GM12878 (cell line): Measurements from ENCODE around the gene TCIRG1. TPM values are rescaled to one million over a fixed set of nuclear protein-coding genes. Genes with fewer than 3 reads are reported as not detected.

Experiments
- ATAC-seq: fragments of 200-7000 bp; cut with Tn5 transposase; 3 replicates; pipeline ENCODE4 v1.9.1; 2020; ENCODE audit warnings: mild to moderate bottlenecking, moderate library complexity
- BruUV-seq: library from RNA; stranded (reverse); fragments of 400-500 nt; replicated peaks from 2 replicates; lab custom pipeline; 2021; lab: Mats Ljungman, UMichigan
- CTCF ChIA-PET: fragments of 300-600 bp; sonication (Branson Sonifier 250); formaldehyde crosslinking; extraction: SDS; loops from one replicate; lab custom pipeline; 2021; ENCODE audit warnings: inconsistent platforms; lab: Yijun Ruan, JAX
- POLR2A ChIA-PET: fragments of 350-600 bp; formaldehyde crosslinking; extraction: SDS; loops from one replicate; lab custom pipeline; 2021; ENCODE audit warnings: inconsistent platforms; lab: Charles Lee
- RAD21 ChIA-PET: fragments of 300-600 bp; sonication (Branson Sonifier 250); formaldehyde crosslinking; loops from one replicate; lab custom pipeline; 2023; ENCODE audit warnings: antibody characterized with exemption; ENCODE audit not compliant: unreplicated experiment; lab: Charles Lee
- SMC1A ChIA-PET: fragments of 300-600 bp; sonication (Branson Sonifier 250); formaldehyde crosslinking; loops from one replicate; lab custom pipeline; 2023; ENCODE audit not compliant: unreplicated experiment, uncharacterized antibody; lab: Charles Lee
- DNase-seq: peaks from one replicate; pipeline ENCODE4 v3.0.0-alpha.2; 2011; ENCODE audit warnings: low read depth, low spot score
- FAIRE-seq: peaks from 3 replicates; lab custom pipeline; 2011; peaks lifted over from hg19 to GRCh38; lab: Jason Lieb, UNC
- H2AFZ ChIP-seq: 2 replicates; pipeline ENCODE4 v1.6.0; 2011; ENCODE audit warnings: low read depth, low read length, control low read depth; ENCODE audit not compliant: control insufficient read depth
- H3K27ac ChIP-seq: 2 replicates; pipeline ENCODE4 v1.5.1; 2011; ENCODE audit warnings: control low read depth; ENCODE audit not compliant: control insufficient read depth, insufficient read depth
- H3K27me3 ChIP-seq, 2 experiments: replicated peaks in 1 of 2; 2 replicates each; pipeline versions ENCODE4 v1.6.0 to v1.6.1; 2011; ENCODE audit warnings: low read length in 1 of 2; ENCODE audit not compliant: control insufficient read depth in 2 of 2, insufficient read depth in 2 of 2
- H3K36me3 ChIP-seq, 2 experiments: 2 replicates each; pipeline ENCODE4 v1.5.1; 2011; ENCODE audit warnings: low read length in 1 of 2; ENCODE audit not compliant: control insufficient read depth in 2 of 2, insufficient read depth in 2 of 2
- H3K4me1 ChIP-seq: 2 replicates; pipeline ENCODE4 v1.6.1; 2011; ENCODE audit warnings: mild to moderate bottlenecking, low read length, moderate library complexity, mixed read lengths; ENCODE audit not compliant: control insufficient read depth, insufficient read depth
- H3K4me2 ChIP-seq: 2 replicates; pipeline ENCODE4 v1.6.0; 2011; ENCODE audit warnings: control low read depth; ENCODE audit not compliant: control insufficient read depth, insufficient read depth
- H3K4me3 ChIP-seq: fragments of 200-600 bp; sonication (generic); 2 replicates; pipeline ENCODE4 v1.5.1; 2016
- H3K79me2 ChIP-seq: 2 replicates; pipeline ENCODE4 v1.6.0; 2011; ENCODE audit warnings: low read length; ENCODE audit not compliant: control insufficient read depth, insufficient read depth
- H3K9ac ChIP-seq: 2 replicates; pipeline ENCODE4 v1.8.0; 2011; ENCODE audit warnings: low read length, control low read depth, mixed read lengths; ENCODE audit not compliant: control insufficient read depth, insufficient read depth
- H3K9me3 ChIP-seq: replicated peaks from 3 replicates; pipeline ENCODE4 v1.5.1; 2011; ENCODE audit warnings: mild to moderate bottlenecking, low read length; ENCODE audit not compliant: control insufficient read depth, insufficient read depth
- H4K20me1 ChIP-seq: 2 replicates; pipeline ENCODE4 v1.6.0; 2011; ENCODE audit not compliant: control insufficient read depth, insufficient read depth
- BACH1 ChIP-seq: fragments of 450-650 bp; IDR thresholded peaks from 2 replicates; pipeline ENCODE4 v1.6.1; 2017; ENCODE audit warnings: mild to moderate bottlenecking, borderline replicate concordance
- CHD4 ChIP-seq: fragments of 200-600 bp; sonication (generic); IDR thresholded peaks from 2 replicates; pipeline ENCODE4 v1.6.1; 2016; ENCODE audit warnings: mild to moderate bottlenecking
- ELK1 ChIP-seq: IDR thresholded peaks from 2 replicates; pipeline ENCODE4 v1.6.1; 2012; ENCODE audit warnings: low read depth, low read length, improper control_type of control experiment
- FOXK2 ChIP-seq: fragments of 450-650 bp; IDR thresholded peaks from 2 replicates; pipeline ENCODE4 v1.6.1; 2017; ENCODE audit warnings: mild to moderate bottlenecking, moderate library complexity
- JUND ChIP-seq: IDR thresholded peaks from 2 replicates; pipeline ENCODE4 v1.6.1; 2012; ENCODE audit warnings: low read depth, mild to moderate bottlenecking, low read length, improper control_type of control experiment, moderate library complexity
- NFIC ChIP-seq: IDR thresholded peaks from 2 replicates; pipeline ENCODE4 v1.6.1; 2012; ENCODE audit warnings: low read depth, mild to moderate bottlenecking, inconsistent platforms, low read length, moderate library complexity
- RFX5 ChIP-seq: IDR thresholded peaks from 2 replicates; pipeline ENCODE4 v1.6.1; 2011; ENCODE audit warnings: low read depth, low read length, improper control_type of control experiment
- SKIL ChIP-seq: fragments of 450-650 bp; IDR thresholded peaks from 2 replicates; pipeline ENCODE4 v1.6.1; 2017; ENCODE audit warnings: mild to moderate bottlenecking, low read depth, inconsistent platforms; ENCODE audit not compliant: poor library complexity, severe bottlenecking
- YBX1 ChIP-seq: fragments of 450-650 bp; IDR thresholded peaks from 2 replicates; pipeline ENCODE4 v1.6.1; 2016; ENCODE audit warnings: antibody characterized with exemption
- WGBS: methylation state at CpG from one replicate; pipeline ENCODE4 v1.1.6; 2016; ENCODE audit warnings: low lambda C conversion rate; ENCODE audit not compliant: insufficient replicate concordance, insufficient coverage; ENCODE audit errors: missing lambda C conversion rate; 5-methylcytosine and 5-hydroxymethylcytosine counted together
- in situ Hi-C: fragments of 300-500 bp; cut with MboI; formaldehyde crosslinking; loops from 9 replicates; pipeline ENCODE4 v1.14.3; 2018; ENCODE audit warnings: mixed read lengths
- intact Hi-C: fragments of 100-400 bp; cut with micrococcal nuclease; formaldehyde crosslinking; loops from one replicate; pipeline ENCODE4 v1.14.2; 2022; ENCODE audit not compliant: unreplicated experiment
- polyA plus RNA-seq, 11 experiments: library from polyadenylated mRNA; depleted of rRNA in 4 of 11; unstranded in 6 of 11; stranded (reverse) in 5 of 11; fragments of >200 nt; fragmentation: Nextera tagmentation in 4 of 11; fragmentation: Illumina TruSeq in 1 of 11; extraction: Ambion mirVana in 4 of 11; extraction: Trizol in 1 of 11; gene quantifications; 1 replicate in 1 of 11; 2 replicates in 10 of 11; pipeline versions ENCODE4 v1.2.1 to v1.2.3, GENCODE V29; 2011 to 2016; ENCODE audit warnings: inconsistent platforms in 2 of 11, missing spikeins in 2 of 11, low read depth in 1 of 11
- total RNA-seq, 4 experiments: library from RNA; depleted of rRNA in 3 of 4; stranded (reverse); fragments of >200 nt in 3 of 4; fragmentation: Illumina TruSeq in 1 of 4; extraction: Trizol in 1 of 4; gene quantifications; 2 replicates each; pipeline versions ENCODE4 v1.2.1 to v1.2.3, GENCODE V29; 2013 to 2021

Gene TCIRG1
- total and polyA plus RNA-seq, 10 of the 15 experiments (the other 5 are each of a cell fraction or from before 2014, with no cell fraction given): 0.76 to 218 (median 87.4) TPM

DNA sequence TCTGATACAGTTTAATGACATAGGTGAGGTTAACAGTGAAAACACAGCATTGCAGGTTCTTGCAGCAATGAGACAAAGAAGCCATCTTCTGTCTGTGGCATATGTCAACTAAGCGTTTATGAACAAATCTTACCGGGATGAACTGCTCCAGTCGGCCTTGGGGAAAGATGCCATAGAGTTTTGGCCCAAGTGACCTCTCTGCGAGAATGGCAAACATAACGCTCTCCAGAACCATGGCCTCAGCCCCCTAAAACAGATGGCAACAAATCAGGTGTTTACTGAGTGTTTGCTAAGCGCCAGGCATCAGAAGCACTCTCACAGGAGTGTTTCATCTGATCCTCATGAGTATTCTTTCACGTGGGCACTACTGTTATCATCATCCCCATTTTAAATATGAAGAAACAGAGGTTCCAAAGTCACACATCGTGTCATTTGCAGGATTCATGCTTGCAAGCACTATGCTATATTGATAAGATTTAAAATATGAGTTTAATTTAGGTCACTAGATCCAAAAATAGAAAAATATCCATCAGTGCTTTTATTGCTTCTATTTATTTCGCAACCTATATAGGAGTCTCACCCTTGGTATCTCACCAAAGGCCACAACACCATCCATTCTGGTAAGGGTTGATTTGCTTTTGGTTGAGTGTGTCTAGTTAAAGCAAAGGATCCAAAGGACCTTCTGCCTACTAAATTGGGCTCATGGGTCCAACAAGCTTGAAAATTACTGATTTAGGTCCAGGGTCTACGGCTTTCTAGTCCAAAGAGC, 35.9 kb downstream of the TCIRG1 start:
- Histone ChIP-seq H4K20me1 (no peaks in the 10 kb centered on the region), H3K36me3 (peaks cover 12 to 24% of the 10 kb centered on the region in 2 experiments; a peak in 3 of 4 replicates), H3K4me1 (peaks cover 3% of the 10 kb centered on the region; the same call in 1 of the 2 replicates), H2AFZ (no peak overlapping the region), H3K27me3 (no peaks in the 10 kb centered on the region), H3K9me3 (no peaks in the 10 kb centered on the region), H3K9ac (no peak overlapping the region), H3K4me3 (no peak overlapping the region), H3K4me2 (no peak overlapping the region), H3K27ac (no peak overlapping the region), H3K79me2 (no peaks in the 10 kb centered on the region)
- no peak for ATAC-seq
- no peak for DNase-seq
- no TSS peak for BruUV-seq
- in situ Hi-C loops (no loop called here), intact Hi-C loops (no loop called here)
- ChIA-PET POLR2A (no interaction called here), RAD21 (interaction anchor here (1.4 kb wide), 1 partner anchor 131 kb away, joined by 3 read pairs; no protein-coding TSS in a partner anchor), CTCF (interaction anchor here (1.2 to 1.5 kb wide), 2 partner anchors 19 to 222 kb away, joined by 3 to 4 read pairs; no protein-coding TSS in a partner anchor), SMC1A (no interaction called here)
- 77% methylated on average over 10 of the region's 10 CpGs for WGBS
- TF ChIP-seq RFX5 (no peak), JUND (no peak), SKIL (no peak), BACH1 (no peak), ELK1 (no peak), CHD4 (no peak), NFIC (no peak), YBX1 (no peak), FOXK2 (no peak)
- FAIRE-seq: no peak
